Neural cell (in vitro differentiated cells): ENCODE results near the gene MAML3. TPM values are rescaled to one million over a fixed set of nuclear protein-coding genes. Genes with fewer than 3 reads are reported as not detected.

Experiments
- H2AFZ ChIP-seq: fragments of 200-600, 300-800 bp; sonication (generic), shearing (Covaris generic); 2 replicates; pipeline ENCODE4 v1.6.0; 2014; ENCODE audit warnings: low read depth, mild to moderate bottlenecking, antibody characterized with exemption, low read length, moderate library complexity
- H3F3A ChIP-seq: fragments of 200-600 bp; shearing (Covaris generic); 2 replicates; pipeline ENCODE4 v1.6.1; 2016; ENCODE audit warnings: mild to moderate bottlenecking, moderate library complexity, mixed read lengths, antibody characterized with exemption, low read length; ENCODE audit not compliant: insufficient read depth, poor library complexity, severe bottlenecking
- H3K27ac ChIP-seq: fragments of 200-600, 300-800 bp; sonication (generic), shearing (Covaris generic); 2 replicates; pipeline ENCODE4 v1.5.1; 2014; ENCODE audit warnings: mild to moderate bottlenecking, low read length, moderate library complexity
- H3K27me3 ChIP-seq: fragments of 300-800, 200-600 bp; sonication (generic), shearing (Covaris generic); 2 replicates; pipeline ENCODE4 v1.6.0; 2014; ENCODE audit warnings: mild to moderate bottlenecking, low read depth, low read length, moderate library complexity; ENCODE audit not compliant: insufficient read depth
- H3K36me3 ChIP-seq: fragments of 300-800, 200-600 bp; sonication (generic), shearing (Covaris generic); 2 replicates; pipeline ENCODE4 v1.5.1; 2014; ENCODE audit warnings: mild to moderate bottlenecking, antibody characterized with exemption, low read length, moderate library complexity; ENCODE audit not compliant: insufficient read depth
- H3K4me2 ChIP-seq: fragments of 300-800, 200-600 bp; sonication (generic), shearing (Covaris generic); 2 replicates; pipeline ENCODE4 v1.6.0; 2014; ENCODE audit warnings: mild to moderate bottlenecking, low read length
- H3K4me3 ChIP-seq: fragments of 300-800, 200-600 bp; sonication (generic), shearing (Covaris generic); 2 replicates; pipeline ENCODE4 v1.5.1; 2014; ENCODE audit warnings: mild to moderate bottlenecking, low read length, moderate library complexity
- H3K79me2 ChIP-seq: fragments of 200-600 bp; shearing (Covaris generic); replicated peaks from 2 replicates; pipeline ENCODE4 v1.6.0; 2014; ENCODE audit warnings: mild to moderate bottlenecking, low read length, moderate library complexity; ENCODE audit not compliant: insufficient read depth
- H3K9ac ChIP-seq: fragments of 300-800, 200-600 bp; sonication (generic), shearing (Covaris generic); 2 replicates; pipeline ENCODE4 v1.6.1; 2016; ENCODE audit warnings: mild to moderate bottlenecking, low read length, mixed read lengths
- H3K9me2 ChIP-seq: fragments of 200-600 bp; shearing (Covaris generic); 2 replicates; pipeline ENCODE4 v1.6.1; 2016; ENCODE audit warnings: mild to moderate bottlenecking, low read length, mixed read lengths; ENCODE audit not compliant: insufficient read depth
- H3K9me3 ChIP-seq: fragments of 200-600, 300-800 bp; sonication (generic), shearing (Covaris generic); 2 replicates; pipeline ENCODE4 v1.6.1; 2016; ENCODE audit warnings: mild to moderate bottlenecking, mixed run types, low read length, moderate library complexity, mixed read lengths
- H4K20me1 ChIP-seq: fragments of 200-600 bp; shearing (Covaris generic); 2 replicates; pipeline ENCODE4 v1.6.1; 2016; ENCODE audit warnings: mild to moderate bottlenecking, mixed run types; ENCODE audit not compliant: insufficient read depth
- EP300 ChIP-seq: fragments of 450-650 bp; conservative IDR thresholded peaks from 2 replicates; pipeline ENCODE4 v1.6.1; 2014; ENCODE audit warnings: antibody characterized with exemption, mild to moderate bottlenecking, moderate library complexity; ENCODE audit not compliant: poor library complexity, severe bottlenecking
- EZH2 ChIP-seq: fragments of 200-600, 300-800 bp; shearing (Covaris generic), sonication (generic); IDR thresholded peaks from 2 replicates; pipeline ENCODE4 v1.6.1; 2014; ENCODE audit warnings: antibody characterized with exemption, low read length, borderline replicate concordance, mild to moderate bottlenecking; ENCODE audit not compliant: insufficient read depth, poor library complexity, severe bottlenecking
- MXI1 ChIP-seq: fragments of 450-650 bp; conservative IDR thresholded peaks from 2 replicates; pipeline ENCODE4 v1.6.1; 2014; ENCODE audit warnings: antibody characterized with exemption, mild to moderate bottlenecking; ENCODE audit not compliant: poor library complexity, severe bottlenecking
- POLR2AphosphoS5 ChIP-seq: IDR thresholded peaks from 2 replicates; pipeline ENCODE4 v1.6.1; 2012
- RAD21 ChIP-seq: fragments of 450-650 bp; conservative IDR thresholded peaks from 2 replicates; pipeline ENCODE4 v1.6.1; 2014; ENCODE audit warnings: antibody characterized with exemption, mild to moderate bottlenecking, moderate library complexity
- SMC3 ChIP-seq: fragments of 450-650 bp; conservative IDR thresholded peaks from 2 replicates; pipeline ENCODE4 v1.6.1; 2014; ENCODE audit warnings: antibody characterized with exemption, mild to moderate bottlenecking, moderate library complexity; ENCODE audit not compliant: poor library complexity
- TAF1 ChIP-seq: IDR thresholded peaks from 2 replicates; pipeline ENCODE4 v1.6.1; 2012; ENCODE audit warnings: low read depth
- polyA plus RNA-seq: library from polyadenylated mRNA; depleted of rRNA; stranded (reverse); fragments of >200 nt; gene quantifications from 2 replicates; pipeline ENCODE4 v1.2.3, GENCODE V29; 2014
- TF ChIP-seq, protein P1 (sequence below): fragments of 450-650 bp; IDR thresholded peaks from 2 replicates; pipeline ENCODE4 v1.5.1; 2014; ENCODE audit warnings: antibody characterized with exemption, mild to moderate bottlenecking, moderate library complexity; ENCODE audit not compliant: poor library complexity, severe bottlenecking
- TF ChIP-seq, protein P2 (sequence below): IDR thresholded peaks from 2 replicates; pipeline ENCODE4 v1.6.1; 2012; ENCODE audit warnings: borderline replicate concordance

Gene MAML3
- polyA plus RNA-seq, 1 donor from 2014 or later: 10.2 TPM

DNA sequence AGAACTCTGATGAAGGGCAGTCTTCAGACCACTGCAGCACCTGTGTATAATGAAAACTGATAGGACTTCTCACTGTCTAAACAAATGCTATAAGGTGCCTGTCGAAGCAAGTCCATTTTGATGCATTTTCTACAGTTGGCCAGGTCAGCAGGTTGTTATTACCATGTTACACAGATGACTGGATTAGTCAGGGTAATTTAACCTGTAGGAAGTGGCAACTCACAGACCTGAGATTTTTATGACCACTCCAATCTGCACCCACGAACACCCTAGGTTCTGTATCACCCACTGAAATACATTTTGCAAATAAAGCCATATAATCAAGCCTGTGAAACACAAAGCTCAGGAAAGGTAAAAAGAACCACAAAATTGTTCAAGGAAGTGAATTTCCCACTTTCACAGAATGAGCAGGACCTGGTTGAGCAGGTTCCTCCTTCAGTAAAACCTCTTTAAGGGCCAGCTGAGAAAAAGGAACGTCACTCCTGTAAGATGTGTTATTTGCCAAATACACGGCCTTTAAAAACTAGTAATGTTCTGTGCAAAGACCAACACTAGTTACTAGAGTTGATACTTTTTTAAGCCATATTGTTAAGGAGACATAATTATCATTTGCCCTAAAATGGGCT is 12.7 kb downstream of the MAML3 start:
- H3F3A ChIP-seq: no peaks in the 10 kb centered on the region
- no peak overlapping the region for H2AFZ ChIP-seq
- no peak overlapping the region for H3K4me3 ChIP-seq
- H3K27me3 ChIP-seq: no peaks in the 10 kb centered on the region
- no peaks in the 10 kb centered on the region for H3K9me2 ChIP-seq
- H3K9ac ChIP-seq: no peak overlapping the region
- H3K79me2 ChIP-seq: peaks cover 72% of the 10 kb centered on the region
- no peaks in the 10 kb centered on the region for H3K9me3 ChIP-seq
- TF ChIP-seq, protein P1, sequence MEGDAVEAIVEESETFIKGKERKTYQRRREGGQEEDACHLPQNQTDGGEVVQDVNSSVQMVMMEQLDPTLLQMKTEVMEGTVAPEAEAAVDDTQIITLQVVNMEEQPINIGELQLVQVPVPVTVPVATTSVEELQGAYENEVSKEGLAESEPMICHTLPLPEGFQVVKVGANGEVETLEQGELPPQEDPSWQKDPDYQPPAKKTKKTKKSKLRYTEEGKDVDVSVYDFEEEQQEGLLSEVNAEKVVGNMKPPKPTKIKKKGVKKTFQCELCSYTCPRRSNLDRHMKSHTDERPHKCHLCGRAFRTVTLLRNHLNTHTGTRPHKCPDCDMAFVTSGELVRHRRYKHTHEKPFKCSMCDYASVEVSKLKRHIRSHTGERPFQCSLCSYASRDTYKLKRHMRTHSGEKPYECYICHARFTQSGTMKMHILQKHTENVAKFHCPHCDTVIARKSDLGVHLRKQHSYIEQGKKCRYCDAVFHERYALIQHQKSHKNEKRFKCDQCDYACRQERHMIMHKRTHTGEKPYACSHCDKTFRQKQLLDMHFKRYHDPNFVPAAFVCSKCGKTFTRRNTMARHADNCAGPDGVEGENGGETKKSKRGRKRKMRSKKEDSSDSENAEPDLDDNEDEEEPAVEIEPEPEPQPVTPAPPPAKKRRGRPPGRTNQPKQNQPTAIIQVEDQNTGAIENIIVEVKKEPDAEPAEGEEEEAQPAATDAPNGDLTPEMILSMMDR: no peak
- TF ChIP-seq, protein P2, sequence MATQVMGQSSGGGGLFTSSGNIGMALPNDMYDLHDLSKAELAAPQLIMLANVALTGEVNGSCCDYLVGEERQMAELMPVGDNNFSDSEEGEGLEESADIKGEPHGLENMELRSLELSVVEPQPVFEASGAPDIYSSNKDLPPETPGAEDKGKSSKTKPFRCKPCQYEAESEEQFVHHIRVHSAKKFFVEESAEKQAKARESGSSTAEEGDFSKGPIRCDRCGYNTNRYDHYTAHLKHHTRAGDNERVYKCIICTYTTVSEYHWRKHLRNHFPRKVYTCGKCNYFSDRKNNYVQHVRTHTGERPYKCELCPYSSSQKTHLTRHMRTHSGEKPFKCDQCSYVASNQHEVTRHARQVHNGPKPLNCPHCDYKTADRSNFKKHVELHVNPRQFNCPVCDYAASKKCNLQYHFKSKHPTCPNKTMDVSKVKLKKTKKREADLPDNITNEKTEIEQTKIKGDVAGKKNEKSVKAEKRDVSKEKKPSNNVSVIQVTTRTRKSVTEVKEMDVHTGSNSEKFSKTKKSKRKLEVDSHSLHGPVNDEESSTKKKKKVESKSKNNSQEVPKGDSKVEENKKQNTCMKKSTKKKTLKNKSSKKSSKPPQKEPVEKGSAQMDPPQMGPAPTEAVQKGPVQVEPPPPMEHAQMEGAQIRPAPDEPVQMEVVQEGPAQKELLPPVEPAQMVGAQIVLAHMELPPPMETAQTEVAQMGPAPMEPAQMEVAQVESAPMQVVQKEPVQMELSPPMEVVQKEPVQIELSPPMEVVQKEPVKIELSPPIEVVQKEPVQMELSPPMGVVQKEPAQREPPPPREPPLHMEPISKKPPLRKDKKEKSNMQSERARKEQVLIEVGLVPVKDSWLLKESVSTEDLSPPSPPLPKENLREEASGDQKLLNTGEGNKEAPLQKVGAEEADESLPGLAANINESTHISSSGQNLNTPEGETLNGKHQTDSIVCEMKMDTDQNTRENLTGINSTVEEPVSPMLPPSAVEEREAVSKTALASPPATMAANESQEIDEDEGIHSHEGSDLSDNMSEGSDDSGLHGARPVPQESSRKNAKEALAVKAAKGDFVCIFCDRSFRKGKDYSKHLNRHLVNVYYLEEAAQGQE: no peak
- TF ChIP-seq EZH2 (no peak), TAF1 (no peak), POLR2AphosphoS5 (no peak), MXI1 (no peak), EP300 (no peak), RAD21 (no peak), SMC3 (no peak)
- H3K27ac ChIP-seq: no peak overlapping the region
- no peaks in the 10 kb centered on the region for H4K20me1 ChIP-seq
- no peaks in the 10 kb centered on the region for H3K36me3 ChIP-seq
- H3K4me2 ChIP-seq: no peak overlapping the region

DNA sequence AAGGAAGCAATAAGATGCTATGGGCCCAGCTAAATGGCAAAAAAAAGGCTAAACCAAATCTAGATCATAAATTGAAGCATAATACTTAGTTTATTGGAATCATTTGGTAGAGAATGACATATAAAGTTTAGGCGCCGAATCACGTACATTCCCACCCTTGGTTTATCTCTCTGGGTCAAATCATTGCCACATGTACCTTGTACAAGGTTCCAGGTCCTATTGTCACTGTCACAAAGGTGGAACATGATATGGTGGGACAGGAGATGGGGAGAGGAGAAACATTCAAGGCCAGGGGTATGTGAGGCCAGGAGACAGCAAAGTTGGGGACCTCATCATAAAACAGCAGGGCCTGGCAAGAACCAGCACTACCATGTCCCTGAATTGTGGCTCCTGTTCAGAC is 13.4 kb downstream of the MAML3 start:
- Histone ChIP-seq H3K9me3 (no peaks in the 10 kb centered on the region), H3K79me2 (peaks cover 75% of the 10 kb centered on the region), H3K4me3 (no peak overlapping the region), H3K27ac (no peak overlapping the region), H3K36me3 (no peaks in the 10 kb centered on the region), H3K9me2 (no peaks in the 10 kb centered on the region), H4K20me1 (no peaks in the 10 kb centered on the region), H3K4me2 (no peak overlapping the region), H2AFZ (no peak overlapping the region), H3K27me3 (no peaks in the 10 kb centered on the region), H3F3A (no peaks in the 10 kb centered on the region), H3K9ac (no peak overlapping the region)
- TF ChIP-seq TAF1: no peak
- TF ChIP-seq MXI1: no peak
- TF ChIP-seq EP300: no peak
- TF ChIP-seq POLR2AphosphoS5: no peak
- TF ChIP-seq, protein P2: no peak
- no peak for TF ChIP-seq EZH2
- TF ChIP-seq SMC3: no peak
- TF ChIP-seq RAD21: no peak
- TF ChIP-seq, protein P1: no peak
